Activated naive CD4-positive, alpha-beta T cell treated with anti-CD3 and anti-CD28 coated beads, Interleukin-2, amount 50 U/mL, for 24 hours (primary cell): ENCODE results near the gene OR7G3.

Experiments used
- H3K27ac Mint-ChIP-seq: one replicate; pipeline ENCODE4 v1.8.0; 2021; ENCODE audit warnings: mild to moderate bottlenecking, mixed read lengths
- H3K27me3 Mint-ChIP-seq: one replicate; pipeline ENCODE4 v1.8.0; 2021; ENCODE audit warnings: mixed read lengths
- H3K36me3 Mint-ChIP-seq: one replicate; pipeline ENCODE4 v1.8.0; 2021; ENCODE audit warnings: mixed read lengths
- H3K4me1 Mint-ChIP-seq: one replicate; pipeline ENCODE4 v1.8.0; 2021; ENCODE audit warnings: mixed read lengths
- H3K4me3 Mint-ChIP-seq: one replicate; pipeline ENCODE4 v1.8.0; 2021; ENCODE audit warnings: mild to moderate bottlenecking, mixed read lengths
- H3K9me3 Mint-ChIP-seq: one replicate; pipeline ENCODE4 v1.8.0; 2021; ENCODE audit warnings: mixed read lengths

OR7G3 gene

DNA sequence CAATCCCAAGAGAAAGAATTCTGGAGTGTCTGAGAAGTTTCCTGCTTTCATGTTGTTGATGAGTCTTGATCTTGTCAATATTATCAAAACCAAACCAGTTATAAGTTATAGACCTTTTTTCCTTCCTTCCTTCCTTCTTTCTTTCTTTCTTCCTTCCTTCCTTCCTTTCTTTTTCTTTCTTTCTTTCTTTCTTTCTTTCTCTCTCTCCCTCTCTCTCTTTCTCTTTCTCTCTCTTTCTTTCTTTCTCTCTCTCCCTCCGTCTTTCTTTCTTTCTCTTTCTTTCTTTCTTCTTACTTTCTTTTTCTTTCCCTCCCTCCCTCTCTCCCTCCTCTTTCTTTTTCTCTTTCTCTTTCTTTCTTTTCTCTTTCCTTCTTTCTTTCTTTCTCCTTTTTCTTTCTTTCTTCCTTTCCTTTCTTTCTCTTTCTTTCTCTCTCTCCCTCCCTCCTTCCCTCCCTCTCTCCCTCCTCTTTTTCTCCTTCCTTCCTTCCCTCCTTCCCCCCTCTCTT lies at the start of gene OR7G3:
TSS of gene OR7G3 (minus strand) at position 51 of the 506 bp plus-strand sequence. CDS start at position 51, 0 bp downstream.
- peaks cover 11% of the 10 kb centered on the region for H3K27me3 Mint-ChIP-seq
- peak within 1 kb of the TSS; percentile 56 for H3K27ac Mint-ChIP-seq
- peaks cover 8% of the 10 kb centered on the region for H3K4me1 Mint-ChIP-seq
- no peaks in the 10 kb centered on the region for H3K36me3 Mint-ChIP-seq
- H3K9me3 Mint-ChIP-seq = no peaks in the 10 kb centered on the region
- no peak within 1 kb of the TSS for H3K4me3 Mint-ChIP-seq

DNA sequence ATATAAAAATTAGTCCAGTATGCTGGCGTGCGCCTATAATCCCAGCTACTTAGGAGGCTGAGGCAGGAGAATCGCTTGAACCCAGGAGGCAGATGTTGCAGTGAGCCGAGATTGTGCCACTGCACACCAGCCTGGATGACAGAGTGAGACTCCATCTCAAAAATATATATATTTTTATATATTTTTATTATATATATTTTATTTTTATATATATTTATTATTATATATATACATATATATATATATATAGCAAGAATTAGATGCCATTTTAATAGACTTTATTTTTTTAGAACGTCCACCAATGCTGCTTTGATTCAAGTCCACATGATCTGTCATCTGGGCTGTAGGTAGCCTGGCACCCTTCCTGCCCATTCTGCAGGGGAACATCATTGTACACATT lies 48.6 kb upstream of the OR7G3 start:
- Mint-ChIP-seq H3K36me3 (no peaks in the 10 kb centered on the region), H3K27ac (no peak overlapping the region), H3K4me1 (no peaks in the 10 kb centered on the region), H3K9me3 (peaks cover 5% of the 10 kb centered on the region), H3K4me3 (no peak overlapping the region), H3K27me3 (peaks cover 3% of the 10 kb centered on the region)

DNA sequence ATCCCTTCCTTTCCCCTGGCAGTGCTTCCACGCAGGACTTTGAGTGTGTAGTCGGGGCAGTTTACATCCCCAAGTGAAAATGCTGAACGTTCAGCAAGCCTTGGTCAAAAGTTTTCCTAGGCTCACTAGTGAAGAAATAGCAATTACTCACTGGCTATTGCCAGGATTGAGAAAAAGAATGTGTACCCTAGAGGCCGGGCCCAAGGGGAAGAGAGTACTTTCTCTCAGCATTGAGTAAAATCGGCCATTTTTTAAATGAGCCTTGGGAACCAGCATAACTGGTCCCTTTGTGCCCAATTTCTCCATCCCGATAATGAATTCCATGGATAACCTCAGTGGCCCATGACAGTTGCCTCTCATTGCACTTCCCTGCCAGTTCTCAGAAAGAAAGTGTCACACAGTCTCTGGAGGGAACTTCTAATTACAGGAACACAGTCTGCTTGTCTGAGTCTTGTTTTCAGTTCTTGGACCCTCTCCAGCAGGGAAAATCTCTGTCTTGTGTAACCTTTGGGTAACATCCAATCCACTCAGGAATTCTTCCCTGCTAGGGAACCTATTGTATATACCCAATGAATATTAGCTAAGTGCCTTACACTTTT lies 44.7 kb upstream of the OR7G3 start:
- Mint-ChIP-seq H3K27me3 (no peaks in the 10 kb centered on the region), H3K36me3 (peaks cover 2% of the 10 kb centered on the region), H3K9me3 (no peaks in the 10 kb centered on the region), H3K4me1 (no peaks in the 10 kb centered on the region), H3K27ac (no peak overlapping the region), H3K4me3 (no peak overlapping the region)

GRCh38 chr19:9166846-9167245 lies 40.1 kb upstream of the OR7G3 start:
- H3K27me3 Mint-ChIP-seq = no peaks in the 10 kb centered on the region
- H3K36me3 Mint-ChIP-seq = peaks cover 32% of the 10 kb centered on the region
- H3K4me1 Mint-ChIP-seq = no peaks in the 10 kb centered on the region
- peaks cover 4% of the 10 kb centered on the region for H3K9me3 Mint-ChIP-seq
- H3K4me3 Mint-ChIP-seq = no peak overlapping the region
- H3K27ac Mint-ChIP-seq = no peak overlapping the region

DNA sequence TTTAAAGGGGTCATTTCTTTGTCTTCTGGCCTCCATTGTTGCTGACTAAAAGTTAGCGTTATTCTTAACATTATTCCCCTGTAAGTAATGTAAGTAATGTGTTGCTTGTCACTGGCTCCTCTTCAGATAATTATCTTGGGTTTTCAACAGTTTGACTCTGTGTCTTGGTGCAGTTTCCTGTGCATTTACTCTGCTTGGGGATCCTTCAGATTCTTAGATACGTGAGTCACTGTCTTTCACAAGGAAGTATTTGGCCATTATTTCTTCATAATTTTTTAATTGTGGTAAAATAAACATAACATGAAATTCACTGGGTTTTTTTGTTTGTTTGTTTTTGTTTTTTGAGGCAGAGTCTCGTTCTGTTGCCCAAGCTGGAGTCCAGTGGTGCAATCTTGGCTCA lies 38.5 kb upstream of the OR7G3 start:
- Mint-ChIP-seq H3K27me3 (no peaks in the 10 kb centered on the region), H3K4me3 (no peak overlapping the region), H3K4me1 (no peaks in the 10 kb centered on the region), H3K36me3 (peaks cover 48% of the 10 kb centered on the region), H3K27ac (no peak overlapping the region), H3K9me3 (peaks cover 10% of the 10 kb centered on the region)

GRCh38 chr19:9161427-9161826 lies 34.7 kb upstream of the OR7G3 start:
- Mint-ChIP-seq H3K4me1 (no peaks in the 10 kb centered on the region), H3K4me3 (no peak overlapping the region), H3K9me3 (peaks cover 10% of the 10 kb centered on the region), H3K36me3 (peaks cover 74% of the 10 kb centered on the region), H3K27me3 (no peaks in the 10 kb centered on the region), H3K27ac (no peak overlapping the region)

GRCh38 chr19:9159891-9160290 lies 33.1 kb upstream of the OR7G3 start:
- no peak overlapping the region for H3K4me3 Mint-ChIP-seq
- H3K27ac Mint-ChIP-seq = no peak overlapping the region
- H3K4me1 Mint-ChIP-seq = peaks cover 7% of the 10 kb centered on the region
- peaks cover 6% of the 10 kb centered on the region for H3K9me3 Mint-ChIP-seq
- peaks cover 78% of the 10 kb centered on the region for H3K36me3 Mint-ChIP-seq
- no peaks in the 10 kb centered on the region for H3K27me3 Mint-ChIP-seq

DNA sequence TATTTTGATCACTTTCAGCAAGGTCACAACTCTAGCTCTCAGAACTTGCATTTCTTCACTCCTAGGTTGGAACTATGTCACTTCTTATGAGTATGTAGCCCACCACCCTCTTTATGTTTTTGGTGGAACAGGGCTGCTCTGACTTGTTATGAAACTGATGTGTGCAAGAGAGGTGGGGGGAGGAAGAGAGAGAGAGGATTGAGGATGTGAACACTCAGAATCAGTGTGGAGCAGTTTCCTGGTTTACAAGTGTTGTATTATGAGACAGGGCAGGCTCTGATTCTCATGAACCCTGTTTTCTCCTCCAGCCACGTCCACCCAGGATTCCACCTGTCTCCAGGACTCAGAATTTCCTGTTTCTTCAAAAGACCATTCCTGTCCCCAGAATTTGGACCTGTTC lies 29.6 kb upstream of the OR7G3 start:
- H3K4me3 Mint-ChIP-seq = no peak overlapping the region
- peaks cover 33% of the 10 kb centered on the region for H3K4me1 Mint-ChIP-seq

GRCh38 chr19:9155591-9155990 lies 28.8 kb upstream of the OR7G3 start:
- H3K4me1 Mint-ChIP-seq = peaks cover 40% of the 10 kb centered on the region

More for the DNA sequence above, 29.6 kb upstream of the OR7G3 start:
- Mint-ChIP-seq H3K36me3 (peaks cover 80% of the 10 kb centered on the region), H3K27ac (no peak overlapping the region), H3K9me3 (peaks cover 21% of the 10 kb centered on the region), H3K27me3 (no peaks in the 10 kb centered on the region)

DNA sequence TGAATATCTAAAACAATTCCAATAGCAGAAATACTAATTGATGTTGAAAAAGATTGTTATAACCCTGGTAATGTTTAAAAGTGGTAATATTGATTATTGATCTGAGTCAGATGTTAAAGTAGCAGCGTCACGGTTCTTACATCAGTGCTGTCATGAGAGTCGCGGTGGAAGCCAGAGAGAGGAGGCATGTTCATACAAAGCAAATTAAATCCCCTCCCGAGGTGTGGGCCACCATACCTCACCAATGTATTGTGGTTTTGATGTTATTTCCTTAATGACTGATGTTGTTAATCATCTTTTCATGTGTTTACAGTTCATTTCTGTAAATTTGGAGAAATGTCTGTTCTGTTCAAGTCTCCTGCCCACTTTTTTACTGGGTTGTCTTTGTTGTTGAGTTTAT lies 24.6 kb upstream of the OR7G3 start:
- peaks cover 18% of the 10 kb centered on the region for H3K9me3 Mint-ChIP-seq
- peaks cover 75% of the 10 kb centered on the region for H3K4me1 Mint-ChIP-seq
- H3K27me3 Mint-ChIP-seq = no peaks in the 10 kb centered on the region
- no peak overlapping the region for H3K4me3 Mint-ChIP-seq
- peaks cover 75% of the 10 kb centered on the region for H3K36me3 Mint-ChIP-seq
- H3K27ac Mint-ChIP-seq = no peak overlapping the region

More at GRCh38 chr19:9155591-9155990, 28.8 kb upstream of the OR7G3 start:
- H3K4me3 Mint-ChIP-seq = no peak overlapping the region
- no peak overlapping the region for H3K27ac Mint-ChIP-seq
- no peaks in the 10 kb centered on the region for H3K27me3 Mint-ChIP-seq
- peaks cover 79% of the 10 kb centered on the region for H3K36me3 Mint-ChIP-seq
- peaks cover 21% of the 10 kb centered on the region for H3K9me3 Mint-ChIP-seq

DNA sequence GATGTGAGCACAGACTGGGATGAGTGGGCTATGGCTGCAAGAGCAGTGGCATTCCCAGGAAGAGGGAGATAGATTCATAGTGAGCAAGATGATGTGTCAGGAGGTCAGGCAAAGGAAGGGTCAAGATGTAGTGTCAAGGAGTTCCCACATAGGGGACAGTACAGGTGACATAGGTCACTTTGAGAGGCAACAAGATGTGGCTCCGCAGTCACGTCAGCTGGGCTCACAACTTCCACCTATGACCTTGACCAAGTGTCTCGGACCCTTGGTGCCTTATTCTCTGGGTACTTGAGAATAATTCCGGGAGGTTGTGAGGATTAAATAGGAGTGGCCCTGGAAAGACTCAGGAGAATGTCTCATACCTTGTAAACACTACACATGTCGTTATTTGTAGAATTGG lies 23.9 kb upstream of the OR7G3 start:
- H3K4me1 Mint-ChIP-seq = peaks cover 75% of the 10 kb centered on the region
- no peak overlapping the region for H3K4me3 Mint-ChIP-seq

DNA sequence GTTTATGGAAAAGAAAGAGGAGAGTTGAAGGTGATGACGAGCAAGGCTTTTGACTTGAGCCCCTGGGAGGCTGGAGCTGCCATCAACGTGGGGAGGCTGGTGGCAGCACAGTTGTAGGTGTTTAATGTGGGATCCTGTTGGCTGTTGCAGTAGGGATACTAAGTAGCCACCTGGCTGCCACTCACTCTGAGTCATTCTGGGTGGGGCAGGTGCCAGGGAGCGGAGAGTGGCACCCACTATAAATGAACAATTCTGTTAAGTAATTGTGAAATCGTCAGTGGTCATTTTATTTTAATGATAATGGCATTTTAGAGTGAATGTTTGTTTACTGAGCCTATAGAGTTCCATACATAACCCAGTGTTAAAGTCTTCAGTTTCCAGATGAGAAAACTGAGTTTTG lies 23.2 kb upstream of the OR7G3 start:
- H3K27ac Mint-ChIP-seq = no peak overlapping the region
- no peaks in the 10 kb centered on the region for H3K27me3 Mint-ChIP-seq
- H3K4me3 Mint-ChIP-seq = no peak overlapping the region
- H3K4me1 Mint-ChIP-seq = peaks cover 69% of the 10 kb centered on the region
- peaks cover 72% of the 10 kb centered on the region for H3K36me3 Mint-ChIP-seq
- peaks cover 23% of the 10 kb centered on the region for H3K9me3 Mint-ChIP-seq

More for the DNA sequence above, 23.9 kb upstream of the OR7G3 start:
- Mint-ChIP-seq H3K27ac (no peak overlapping the region), H3K27me3 (no peaks in the 10 kb centered on the region), H3K9me3 (peaks cover 20% of the 10 kb centered on the region), H3K36me3 (peaks cover 72% of the 10 kb centered on the region)

- no peak overlapping the region for H3K4me3 Mint-ChIP-seq
- peaks cover 69% of the 10 kb centered on the region for H3K36me3 Mint-ChIP-seq
- H3K9me3 Mint-ChIP-seq = peaks cover 21% of the 10 kb centered on the region
- H3K4me1 Mint-ChIP-seq = peaks cover 66% of the 10 kb centered on the region
- H3K27me3 Mint-ChIP-seq = no peaks in the 10 kb centered on the region
- peak overlapping the region; percentile 65 for H3K27ac Mint-ChIP-seq
Observed at GRCh38 chr19:9148697-9149096, 21.9 kb upstream of the OR7G3 start.

GRCh38 chr19:9146882-9147281 lies 20.1 kb upstream of the OR7G3 start:
- Mint-ChIP-seq H3K4me3 (peak overlapping the region; percentile 30), H3K36me3 (peaks cover 62% of the 10 kb centered on the region), H3K27ac (no peak overlapping the region), H3K27me3 (no peaks in the 10 kb centered on the region), H3K9me3 (peaks cover 10% of the 10 kb centered on the region), H3K4me1 (peaks cover 69% of the 10 kb centered on the region)

GRCh38 chr19:9144920-9145319 lies 18.2 kb upstream of the OR7G3 start:
- Mint-ChIP-seq H3K4me1 (peaks cover 61% of the 10 kb centered on the region), H3K27me3 (no peaks in the 10 kb centered on the region), H3K36me3 (peaks cover 48% of the 10 kb centered on the region), H3K4me3 (no peak overlapping the region), H3K9me3 (peaks cover 5% of the 10 kb centered on the region), H3K27ac (no peak overlapping the region)

DNA sequence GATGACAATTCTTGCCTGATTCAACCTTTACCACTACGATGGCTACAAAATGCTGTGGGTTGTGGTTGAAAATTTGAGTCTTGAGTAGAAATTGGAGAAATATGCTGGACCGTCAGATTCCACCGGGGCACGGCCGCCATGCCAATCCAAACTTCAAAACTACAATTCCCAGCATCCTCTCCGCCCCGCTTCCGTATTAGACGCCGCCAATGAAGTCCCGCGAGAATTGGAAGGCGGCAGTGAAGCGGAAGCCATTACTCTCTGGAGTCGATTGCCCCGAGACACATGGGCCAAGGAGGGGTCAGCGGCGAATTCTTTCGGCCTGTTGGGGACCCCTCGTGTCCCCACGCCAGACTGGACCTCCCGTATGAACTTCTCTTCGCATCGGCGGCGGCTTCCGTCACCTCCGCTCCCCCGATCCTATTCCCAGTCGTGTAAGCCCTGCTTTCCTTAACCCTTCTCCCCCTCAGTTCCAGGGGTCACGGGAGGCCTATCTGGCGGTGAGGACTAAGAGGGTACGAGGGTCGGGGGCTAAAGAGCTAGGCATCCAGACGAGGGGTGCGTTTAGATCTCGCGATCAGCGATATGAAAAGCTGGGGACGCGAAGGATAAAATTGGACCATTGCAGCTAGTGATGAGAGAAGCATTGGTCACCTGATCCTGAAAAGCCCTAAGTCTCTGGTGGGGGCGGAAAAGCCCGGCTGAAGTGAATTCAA lies 13.6 kb upstream of the OR7G3 start, which contains the start of gene ZNF317:
TSS of gene ZNF317 (plus strand) at position 239 of the 716 bp plus-strand sequence. CDS start 15,620 bp downstream, outside the sequence.
- peak within 1 kb of the TSS; percentile 94 for H3K4me3 Mint-ChIP-seq
- H3K27ac Mint-ChIP-seq = peak within 1 kb of the TSS; percentile 97
- H3K4me1 Mint-ChIP-seq = peaks cover 42% of the 10 kb centered on the region
- no peaks in the 10 kb centered on the region for H3K27me3 Mint-ChIP-seq
- H3K36me3 Mint-ChIP-seq = peaks cover 21% of the 10 kb centered on the region
- H3K9me3 Mint-ChIP-seq = no peaks in the 10 kb centered on the region
